HG03521 (cell line): ENCODE results near the gene ZC3H18.

ENCODE experiments used
- ATAC-seq: cut with Tn5 transposase; IDR thresholded peaks from one replicate; pipeline ENCODE4 v1.9.1; 2021; ENCODE audit warnings: mild to moderate bottlenecking, moderate library complexity; ENCODE audit not compliant: unreplicated experiment

Gene ZC3H18

DNA sequence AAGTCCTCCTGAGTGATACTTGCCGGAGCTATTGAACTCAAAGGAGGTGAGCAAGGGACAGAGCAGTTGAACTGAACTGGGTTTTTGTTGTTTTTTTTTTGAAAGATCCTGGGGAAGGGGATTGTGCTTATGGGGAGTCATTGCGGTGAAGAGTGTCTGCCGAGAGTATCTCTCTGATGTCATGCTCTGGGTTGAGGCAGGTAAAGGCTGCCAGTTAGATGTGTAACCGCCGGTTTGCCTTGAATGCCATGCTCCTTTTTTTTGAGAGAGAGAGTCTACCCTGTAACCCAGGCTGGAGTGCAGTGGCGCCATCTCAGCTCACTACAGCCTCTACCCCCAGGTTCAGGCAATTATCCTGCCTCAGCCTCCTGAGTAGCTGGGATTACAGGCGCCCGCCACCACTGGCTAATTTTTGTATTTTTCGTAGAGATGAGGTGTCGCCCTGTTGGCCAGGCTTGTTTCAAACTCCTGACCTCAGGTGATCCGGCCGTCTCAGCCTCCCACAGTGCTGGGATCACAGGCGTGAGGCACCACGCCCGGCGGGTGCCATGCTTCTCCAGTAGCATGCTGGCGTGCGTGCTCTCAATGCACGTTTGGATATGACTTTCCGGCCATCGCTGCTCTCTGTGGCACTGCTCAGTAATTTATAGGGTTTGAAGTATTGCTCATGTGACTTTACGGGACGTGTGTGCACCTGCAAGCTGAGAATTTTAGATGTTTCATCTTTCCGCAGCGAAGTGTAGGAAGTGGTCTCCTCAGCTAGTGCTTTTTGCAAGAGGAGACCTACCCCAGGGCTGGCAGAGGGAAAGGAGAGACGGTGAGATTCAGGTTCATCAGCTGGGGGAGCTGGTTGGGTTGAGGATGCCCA is 8.5 kb downstream of the ZC3H18 start:
- no peak for ATAC-seq

DNA sequence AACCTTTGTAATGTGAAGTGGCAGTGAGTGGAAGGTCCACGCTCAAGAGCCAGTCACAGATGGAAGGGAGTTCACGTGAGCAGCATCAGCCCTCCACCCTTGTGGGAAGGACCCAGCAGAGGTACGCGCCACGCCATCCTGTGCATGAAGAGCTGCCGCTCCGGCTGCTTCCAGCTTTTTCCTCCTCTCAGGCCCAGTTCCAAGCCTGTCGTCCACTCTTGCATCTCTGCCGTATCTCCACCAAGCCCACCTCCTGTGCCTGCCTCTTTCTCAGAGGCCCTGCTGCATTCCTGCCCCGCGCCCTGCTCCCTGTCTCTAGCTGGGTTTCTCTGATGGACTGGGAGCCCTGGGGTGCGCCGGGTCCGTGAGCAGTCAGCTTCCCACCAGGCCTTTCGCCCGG is 10.2 kb downstream of the ZC3H18 start:
- ATAC-seq, result no peak

DNA sequence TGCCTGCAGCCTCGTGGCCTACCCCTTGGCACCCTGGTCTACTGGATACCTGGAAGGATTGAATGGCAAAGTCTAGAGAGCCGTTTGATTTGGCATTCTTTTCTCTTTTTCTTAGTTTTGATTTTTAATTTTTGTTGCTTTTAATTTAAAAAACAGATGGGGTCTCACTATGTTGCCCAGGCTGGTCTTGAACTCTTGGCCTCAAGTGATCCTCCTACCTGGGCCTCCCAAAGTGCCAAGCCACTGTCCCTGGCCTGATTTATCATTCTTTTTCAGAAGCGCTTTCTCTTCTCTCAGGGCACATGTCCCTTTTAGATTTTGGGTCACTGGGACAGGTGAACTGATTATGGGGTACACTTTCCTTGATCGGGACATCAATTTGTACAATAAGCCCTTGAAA is 10.8 kb downstream of the ZC3H18 start:
- ATAC-seq, result no peak

DNA sequence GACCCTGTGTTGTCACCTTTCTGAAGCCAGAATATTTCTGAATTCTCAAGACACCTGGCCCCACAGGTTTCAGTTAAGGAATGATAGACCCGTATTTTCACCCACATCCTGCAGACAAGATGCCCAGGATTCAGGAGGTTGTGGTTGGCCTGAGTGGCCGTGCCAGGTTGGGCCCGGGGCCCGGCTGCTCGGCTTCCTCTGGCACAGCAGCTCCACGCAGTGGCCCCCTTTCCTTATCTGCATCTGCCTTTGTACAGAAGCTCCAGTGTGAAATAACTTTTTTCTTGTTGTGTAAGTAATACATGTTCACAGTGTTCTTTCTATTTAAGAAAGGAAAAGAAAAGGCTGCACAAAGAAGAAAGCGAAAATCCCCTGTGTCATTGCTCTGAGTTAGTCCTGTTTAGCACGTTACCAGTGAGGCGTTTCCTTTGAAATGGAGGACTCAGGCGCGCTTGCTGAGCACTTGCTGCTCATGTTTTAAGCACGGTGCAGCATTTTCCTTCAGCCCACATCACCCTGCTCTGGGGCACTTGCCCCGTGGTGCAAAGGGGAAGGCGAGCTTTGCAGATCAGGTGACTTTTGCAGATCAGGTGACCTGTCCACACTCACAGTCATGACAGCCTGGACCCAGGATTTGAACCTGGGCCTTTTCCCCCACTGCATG is 12.8 kb downstream of the ZC3H18 start:
- ATAC-seq, result no peak

DNA sequence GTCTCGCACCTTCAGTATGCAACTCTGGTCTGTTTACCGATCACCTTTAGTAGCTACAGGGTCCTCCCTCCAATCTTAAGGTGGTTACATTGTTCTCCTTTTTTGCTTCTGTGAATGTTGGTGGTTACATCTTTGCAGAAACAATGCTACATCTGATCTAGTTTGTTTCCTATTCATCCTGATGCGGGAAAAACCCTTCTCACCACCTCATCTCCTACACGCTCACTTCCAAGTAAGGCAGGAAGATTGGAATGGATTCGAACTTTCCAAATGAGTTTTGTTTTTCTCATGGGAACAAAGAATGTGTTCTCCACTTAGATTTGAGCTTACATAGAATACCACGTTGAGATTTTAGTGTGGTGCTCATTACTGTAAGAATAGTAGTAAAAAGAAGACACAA is 14.5 kb downstream of the ZC3H18 start:
- ATAC-seq, result no peak

DNA sequence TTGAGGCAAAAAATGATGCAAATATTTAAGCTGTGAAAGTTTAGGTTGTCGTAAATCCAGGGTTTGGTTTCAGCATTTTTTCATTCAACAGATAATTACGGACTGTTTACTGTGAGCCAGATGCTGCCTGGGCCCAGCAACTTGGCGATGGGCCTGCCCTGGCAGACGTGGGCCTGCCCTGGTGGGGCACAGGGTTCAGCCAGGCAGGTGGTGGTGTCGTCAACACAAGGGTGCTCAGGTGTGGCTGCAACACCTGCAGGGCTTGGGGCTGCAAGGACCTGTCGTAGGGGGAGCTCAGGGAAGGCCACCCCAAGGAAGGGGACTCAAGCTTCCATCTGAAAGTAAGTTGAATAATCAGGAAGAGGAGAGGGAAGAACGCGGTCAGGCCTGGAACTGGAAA is 15.1 kb downstream of the ZC3H18 start:
- ATAC-seq, result no peak

DNA sequence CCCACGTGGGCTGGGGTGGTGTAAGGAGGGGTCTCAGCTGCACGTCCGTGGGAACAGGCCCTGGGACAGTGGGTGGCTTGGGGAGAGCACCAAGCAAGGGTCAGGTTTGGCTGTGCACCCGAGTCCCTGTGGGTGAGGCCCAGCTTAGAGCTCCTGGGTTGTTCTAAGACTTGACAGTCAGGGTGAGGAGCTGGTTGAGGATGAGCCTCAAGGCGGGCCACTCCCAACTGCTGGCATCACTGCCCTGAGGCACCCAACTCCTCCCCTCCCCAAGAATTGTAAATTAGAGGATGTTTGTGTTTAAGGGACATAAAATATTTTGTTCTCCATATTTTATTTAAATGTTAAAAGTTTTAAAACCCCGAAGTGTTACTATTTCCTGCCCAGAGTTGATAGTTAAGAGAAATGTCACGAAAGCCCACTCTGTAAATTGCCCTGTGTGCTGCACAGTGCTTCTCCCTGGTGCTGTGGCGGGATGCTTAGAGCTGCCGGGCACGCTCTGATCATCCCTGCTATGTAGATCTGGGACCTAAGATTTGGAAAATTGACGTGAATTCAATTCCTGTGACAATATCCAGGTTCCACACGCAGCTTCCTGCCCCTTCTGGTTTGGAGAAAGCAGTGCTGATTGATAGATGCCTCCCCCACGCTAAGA is 15.9 kb downstream of the ZC3H18 start:
- no peak for ATAC-seq

DNA sequence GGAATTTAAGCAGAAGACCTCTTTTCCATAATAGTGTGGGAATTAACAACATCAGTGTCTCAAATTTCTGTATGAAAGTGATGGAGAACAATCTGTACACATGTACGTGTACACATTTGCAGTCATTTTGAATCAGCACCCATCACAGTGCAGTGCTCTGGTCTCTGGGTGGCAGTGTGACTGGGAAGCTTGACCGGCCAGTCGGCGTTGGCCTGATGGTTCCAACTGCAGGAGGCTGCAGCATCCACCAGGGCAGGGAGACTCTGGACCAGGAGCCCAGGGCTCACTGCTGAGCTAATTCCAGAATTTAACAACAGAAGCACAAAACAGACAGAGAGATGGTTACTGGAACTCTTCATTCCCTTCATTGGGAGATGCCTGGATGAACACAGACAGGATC is 17.9 kb downstream of the ZC3H18 start:
- no peak for ATAC-seq

DNA sequence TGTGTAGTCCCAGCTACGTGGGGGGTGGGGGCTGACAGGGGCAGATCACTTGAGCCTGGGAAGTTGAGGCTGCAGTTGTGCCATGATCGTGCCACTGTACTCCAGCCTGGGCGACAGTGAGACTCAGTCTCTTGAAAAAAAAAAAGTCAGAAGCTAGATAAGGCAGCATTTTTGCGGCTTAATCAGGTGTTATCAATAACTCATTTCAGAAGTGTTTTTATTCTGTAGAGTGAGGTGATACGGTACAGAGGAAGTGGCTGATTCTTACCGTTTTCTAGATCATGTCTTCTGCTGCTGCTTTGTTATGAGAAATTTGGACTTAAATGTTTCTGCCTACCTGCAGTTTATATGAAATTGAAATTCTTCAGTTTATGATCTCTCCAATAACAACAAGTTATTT is 18.6 kb downstream of the ZC3H18 start:
- no peak for ATAC-seq

DNA sequence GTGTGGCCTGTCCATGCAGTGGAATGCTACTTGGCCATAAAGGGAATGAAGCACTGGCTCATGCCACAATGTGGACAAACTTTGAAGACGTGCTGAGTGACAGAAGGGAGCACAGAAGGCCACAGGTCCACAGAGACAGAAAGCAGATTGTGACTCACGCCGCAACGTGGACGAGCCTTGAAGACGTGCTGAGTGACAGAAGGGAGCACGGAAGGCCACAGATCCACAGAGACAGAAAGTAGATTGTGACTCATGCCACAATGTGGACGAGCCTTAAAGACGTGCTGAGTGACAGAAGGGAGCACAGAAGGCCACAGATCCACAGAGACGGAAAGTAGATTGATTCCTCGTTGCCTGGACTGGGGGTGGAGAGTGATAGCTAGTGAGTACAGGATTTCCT is 19.2 kb downstream of the ZC3H18 start:
- no peak for ATAC-seq

DNA sequence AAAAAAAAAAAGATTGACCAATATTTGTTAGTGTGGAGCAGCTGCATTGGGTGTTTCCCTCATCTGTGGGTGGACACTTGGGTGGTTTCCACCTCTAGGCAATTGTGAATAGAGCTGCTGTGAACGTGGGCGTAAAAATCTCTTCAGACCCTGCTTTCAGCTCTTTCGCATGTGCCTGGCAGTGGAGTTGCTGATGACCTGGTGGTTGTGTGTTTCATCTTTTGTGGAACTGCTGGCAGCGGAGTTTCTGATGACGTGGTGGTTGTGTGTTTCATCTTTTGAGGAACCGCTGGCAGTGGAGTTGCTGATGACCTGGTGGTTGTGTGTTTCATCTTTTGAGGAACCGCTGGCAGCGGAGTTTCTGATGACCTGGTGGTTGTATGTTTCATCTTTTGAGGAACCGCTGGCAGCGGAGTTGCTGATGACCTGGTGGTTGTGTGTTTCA is 21.4 kb downstream of the ZC3H18 start:
- no peak for ATAC-seq

DNA sequence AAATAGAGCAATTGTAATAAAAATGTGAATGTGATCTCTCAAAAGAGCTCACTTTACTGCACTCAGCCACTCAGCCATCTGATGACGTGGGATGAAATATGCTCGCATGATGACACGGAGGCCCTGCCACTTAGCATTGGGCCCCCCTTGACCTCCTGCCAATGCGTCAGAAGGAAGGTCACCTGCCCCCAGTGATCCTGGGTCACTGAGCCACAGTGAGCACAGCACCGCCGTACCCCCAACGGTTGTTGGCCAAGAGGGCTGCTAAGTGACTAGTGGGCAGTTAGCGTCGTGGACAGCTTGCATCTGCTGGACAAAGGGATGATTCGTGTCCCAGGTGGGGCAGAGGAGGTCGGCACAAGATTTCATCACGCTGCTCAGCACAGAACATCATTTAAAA is 22.9 kb downstream of the ZC3H18 start:
- no peak for ATAC-seq

DNA sequence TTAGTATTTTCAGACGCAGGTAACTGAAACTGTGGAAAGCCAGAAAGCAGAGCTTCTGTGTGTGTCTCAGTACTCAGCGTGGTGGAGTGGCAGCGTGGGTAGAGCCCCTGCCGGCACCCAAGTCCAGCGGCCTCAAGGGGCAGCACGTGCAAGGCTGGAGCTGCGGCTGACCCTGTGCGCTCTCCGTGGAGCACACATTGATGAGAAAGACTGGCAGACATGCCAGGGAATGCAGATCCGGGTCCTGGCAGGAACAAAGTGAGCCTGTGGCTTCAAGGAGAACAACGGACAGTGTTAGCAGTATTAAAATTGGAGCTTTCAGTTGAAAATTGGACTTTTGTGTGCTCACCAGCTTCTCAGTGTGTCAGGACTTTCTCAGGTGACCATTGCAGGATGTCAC is 23.3 kb downstream of the ZC3H18 start:
- no peak for ATAC-seq

DNA sequence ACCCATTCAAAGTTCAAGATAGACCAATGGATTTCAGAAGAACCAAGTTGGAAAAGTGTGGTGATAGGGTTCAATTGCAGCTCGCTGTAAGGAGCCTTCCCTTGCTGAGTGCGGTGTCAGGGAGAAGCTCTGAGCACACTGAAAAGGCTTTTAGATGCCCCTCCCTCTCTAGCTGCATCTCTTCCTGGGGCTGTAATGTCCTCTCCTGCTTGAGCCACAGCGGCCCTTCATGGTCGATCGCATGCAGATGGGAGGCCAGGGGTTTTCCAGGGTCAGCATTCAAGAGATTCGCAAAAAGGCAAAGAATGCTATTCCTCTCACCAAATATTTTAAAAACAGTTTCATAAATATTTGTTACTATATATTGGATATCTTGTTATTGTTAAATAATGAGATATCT is 23.7 kb downstream of the ZC3H18 start:
- ATAC-seq, result no peak

DNA sequence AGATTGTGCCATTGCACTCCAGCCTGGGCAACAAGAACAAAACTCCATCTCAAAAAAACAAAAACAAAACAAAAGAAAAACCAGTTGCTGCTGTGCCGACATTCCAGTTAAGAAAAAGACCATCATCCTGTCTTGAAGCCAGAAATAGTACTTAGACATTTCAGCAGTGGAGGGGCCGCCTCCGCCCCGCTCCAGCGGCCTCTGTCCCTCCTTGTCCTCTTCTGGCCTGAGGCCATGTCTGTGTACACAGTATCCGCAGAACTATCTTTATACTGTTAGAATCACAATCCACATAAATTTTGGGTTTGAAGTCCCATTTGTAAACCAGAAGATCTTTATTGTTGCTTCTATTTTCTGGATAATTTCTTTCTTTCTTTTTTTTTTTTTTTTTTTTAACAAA is 24.9 kb downstream of the ZC3H18 start:
- ATAC-seq, result no peak

DNA sequence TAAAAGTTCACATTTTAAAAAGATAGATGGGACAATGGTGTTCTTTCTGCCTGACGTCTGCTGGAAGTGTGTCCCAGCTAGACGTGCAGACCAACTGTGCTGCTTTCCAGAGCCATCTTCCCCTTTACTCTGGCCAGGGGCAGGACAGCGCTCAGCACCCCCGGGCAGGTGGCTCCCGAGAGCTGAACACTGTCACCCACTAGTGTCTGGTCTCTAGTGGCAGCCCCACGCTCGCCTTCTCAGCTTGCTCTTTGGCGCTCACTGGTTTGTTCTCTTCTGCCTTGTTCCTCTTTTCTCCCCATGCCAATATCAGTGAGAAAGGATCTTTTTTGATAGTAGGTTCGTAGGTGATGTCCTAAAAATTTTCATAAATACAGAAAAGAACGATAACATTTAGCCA is 25.7 kb downstream of the ZC3H18 start:
- no peak for ATAC-seq

DNA sequence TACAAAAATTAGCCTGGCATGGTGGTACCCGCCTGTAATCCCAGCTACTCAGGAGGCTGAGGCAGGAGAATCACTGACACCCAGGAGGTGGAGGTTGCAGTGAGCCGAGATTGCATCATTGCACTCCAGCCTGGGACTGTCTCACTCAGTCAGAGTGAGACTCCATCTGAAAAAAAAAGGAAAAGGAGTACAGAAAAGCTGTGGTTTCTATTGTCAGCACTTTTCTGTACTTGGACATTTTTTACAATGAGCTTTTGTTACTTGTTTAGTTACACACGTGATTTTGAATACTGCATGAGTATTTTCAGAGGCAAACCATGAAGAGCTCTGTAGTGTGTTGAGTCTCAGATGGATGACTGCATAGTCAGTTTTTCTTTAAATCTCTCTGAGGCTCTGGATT is 26.3 kb downstream of the ZC3H18 start:
- no peak for ATAC-seq

DNA sequence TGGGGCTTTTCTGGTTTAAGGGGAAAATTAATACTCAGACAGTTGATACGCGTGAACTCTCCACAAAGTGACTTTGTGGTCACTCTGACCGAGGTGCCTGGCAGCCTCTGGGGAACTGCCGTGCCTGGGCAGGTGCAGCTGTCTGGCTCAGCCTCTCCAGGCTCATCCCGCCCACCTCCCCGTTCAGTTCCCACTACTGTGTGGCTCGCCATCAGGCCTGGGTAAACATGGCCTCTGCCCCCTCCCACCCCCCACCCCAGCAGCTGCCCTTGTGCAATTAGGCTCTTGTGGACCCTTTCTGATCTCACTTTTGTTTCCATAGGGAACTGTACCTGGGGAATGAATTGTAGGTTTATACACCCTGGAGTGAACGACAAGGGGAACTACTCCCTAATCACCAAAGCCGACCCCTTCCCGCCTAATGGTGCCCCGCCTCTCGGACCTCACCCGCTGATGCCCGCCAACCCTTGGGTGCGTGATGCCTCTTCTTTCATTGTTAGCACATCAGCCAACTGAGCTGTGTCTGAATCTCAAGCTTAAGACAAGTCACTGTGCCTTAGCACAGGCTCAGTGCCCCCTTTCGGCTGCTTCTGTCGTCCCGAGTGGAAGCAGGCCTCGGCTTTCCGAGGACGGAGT is 27.8 kb downstream of the ZC3H18 start:
- ATAC-seq, result no peak

DNA sequence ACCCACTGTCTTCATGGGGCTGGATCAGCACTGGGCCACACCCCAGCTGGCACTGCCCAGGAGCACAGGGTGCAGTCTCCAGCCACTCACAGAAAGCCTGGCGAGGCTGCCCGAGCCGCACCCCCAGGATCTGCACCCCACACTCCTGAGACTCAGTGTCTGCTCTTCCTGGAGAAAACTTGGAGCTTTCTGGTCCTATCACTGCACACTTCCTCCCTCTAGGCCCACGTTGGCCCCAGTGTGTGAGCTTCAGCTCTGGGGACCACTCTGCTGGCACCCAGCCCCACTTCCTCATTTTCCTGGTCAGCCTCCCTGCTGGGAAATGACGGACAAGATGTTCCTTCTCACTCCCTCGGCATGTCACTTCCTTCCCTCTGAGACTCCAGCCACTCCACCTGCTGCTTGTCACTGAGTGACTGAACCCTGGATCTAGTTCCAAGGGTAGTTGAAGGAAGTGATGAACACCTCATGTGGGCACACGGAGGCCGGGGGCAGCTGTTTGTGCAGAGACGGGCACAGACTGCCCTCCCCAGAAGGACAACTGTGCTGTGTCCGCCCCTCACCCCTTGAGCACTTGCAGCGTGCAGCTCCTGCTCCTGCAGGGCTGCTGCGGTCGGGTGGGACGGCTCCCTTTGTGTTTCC is 29.0 kb downstream of the ZC3H18 start:
- ATAC-seq, result no peak

DNA sequence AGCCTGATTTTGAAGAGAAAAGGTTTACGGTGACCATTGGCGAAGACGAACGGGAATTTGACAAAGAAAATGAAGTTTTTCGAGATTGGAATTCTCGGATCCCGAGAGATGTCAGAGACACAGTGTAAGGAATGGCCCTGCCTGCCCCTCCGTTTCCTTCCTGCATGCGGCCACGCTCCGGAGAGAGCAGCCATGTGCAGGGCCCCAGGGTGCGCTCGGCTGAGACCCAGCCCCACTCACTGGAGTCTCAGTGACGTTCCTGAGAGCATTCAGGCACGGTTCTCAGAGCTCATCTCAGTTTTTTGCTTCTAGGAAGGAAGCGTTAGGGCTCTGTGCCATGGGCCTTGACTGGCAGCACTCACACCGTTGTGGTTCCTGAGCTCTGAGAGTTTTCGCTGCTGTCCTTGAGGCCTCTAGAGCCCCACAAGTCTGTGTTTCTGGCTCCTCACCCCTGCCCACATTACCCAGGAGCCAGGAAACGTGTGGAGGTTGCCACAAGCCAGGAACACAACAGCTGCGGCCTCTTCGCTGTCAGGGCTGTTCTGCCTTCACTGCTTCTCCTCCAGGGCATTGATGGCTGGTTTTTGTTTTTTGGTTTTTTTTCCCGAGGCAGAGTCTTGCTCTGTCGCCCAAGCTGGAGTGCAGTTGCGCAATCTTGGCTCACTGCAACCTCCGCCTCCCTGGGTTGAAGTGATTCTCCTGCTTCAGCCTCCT is 29.8 kb downstream of the ZC3H18 start:
- no peak for ATAC-seq

DNA sequence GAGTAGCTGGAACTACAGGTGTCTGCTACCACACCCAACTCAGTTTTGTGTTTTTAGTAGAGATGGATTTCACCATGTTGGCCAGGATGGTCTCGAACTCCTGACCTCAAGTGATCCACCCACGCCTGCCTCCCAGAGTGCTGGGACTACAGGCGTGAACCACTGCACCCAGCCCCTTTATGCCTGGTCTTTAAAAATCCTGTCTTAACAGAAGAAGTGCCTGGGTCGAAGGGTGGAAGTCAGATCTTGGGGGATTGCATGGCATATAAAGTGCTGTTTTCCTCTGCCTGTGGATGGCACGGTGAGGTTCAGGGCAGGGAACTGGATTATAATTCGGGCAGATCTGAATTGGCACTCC is 30.3 kb downstream of the ZC3H18 start:
- no peak for ATAC-seq
